Measurements from ENCODE around the gene CASKIN1.

Gene CASKIN1

GRCh38 chr16:2174396-2175131 lies 21.8 kb downstream of the CASKIN1 start:
- no peak for DNase-seq (ENCODE audit: low read depth, low spot score)

- no peak for DNase-seq (ENCODE audit: low read depth, low spot score)
These were observed 22.5 kb downstream of the CASKIN1 start for GRCh38 chr16:2173916-2174315.

GRCh38 chr16:2173366-2173765 lies 23.0 kb downstream of the CASKIN1 start:
- DNase-seq (ENCODE audit: low read depth, low spot score), result no peak

DNA sequence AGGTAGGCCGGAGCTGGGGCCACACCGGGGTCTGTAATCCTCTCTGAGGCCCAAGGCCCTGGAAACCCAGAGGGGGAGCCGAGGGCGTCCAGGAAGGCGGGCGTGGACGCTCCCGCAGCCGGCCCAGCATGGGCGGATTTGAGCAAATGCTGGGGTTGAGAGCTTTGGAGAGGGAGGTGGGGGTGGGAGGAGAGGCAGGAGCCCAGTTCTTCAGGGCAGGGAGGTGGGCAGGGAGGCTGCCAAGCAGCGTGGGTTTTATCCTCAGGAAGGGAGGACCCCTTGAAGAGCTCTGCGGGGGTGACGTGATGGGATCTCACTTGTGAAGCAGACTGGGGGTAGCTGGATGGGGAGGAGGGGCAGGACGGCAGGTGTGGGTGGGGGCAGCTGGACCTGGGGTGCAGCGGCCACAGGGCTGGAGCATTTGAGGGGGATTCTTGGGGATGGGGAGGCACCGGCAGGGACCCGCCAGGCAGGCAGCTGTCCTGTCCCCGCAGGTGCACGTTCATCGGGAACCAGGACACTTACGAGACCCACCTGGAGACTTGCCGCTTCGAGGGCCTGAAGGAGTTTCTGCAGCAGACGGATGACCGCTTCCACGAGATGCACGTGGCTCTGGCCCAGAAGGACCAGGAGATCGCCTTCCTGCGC lies 23.6 kb downstream of the CASKIN1 start:
- no peak for DNase-seq (ENCODE audit: low read depth, low spot score)

- no peak for DNase-seq (ENCODE audit: low read depth, low spot score)
These were observed 24.7 kb downstream of the CASKIN1 start for GRCh38 chr16:2171601-2172178.

GRCh38 chr16:2170587-2171435 lies 25.6 kb downstream of the CASKIN1 start:
- no peak for DNase-seq (ENCODE audit: low read depth, low spot score)

GRCh38 chr16:2170080-2170479 lies 26.3 kb downstream of the CASKIN1 start:
- no peak for DNase-seq (ENCODE audit: low read depth, low spot score)

DNA sequence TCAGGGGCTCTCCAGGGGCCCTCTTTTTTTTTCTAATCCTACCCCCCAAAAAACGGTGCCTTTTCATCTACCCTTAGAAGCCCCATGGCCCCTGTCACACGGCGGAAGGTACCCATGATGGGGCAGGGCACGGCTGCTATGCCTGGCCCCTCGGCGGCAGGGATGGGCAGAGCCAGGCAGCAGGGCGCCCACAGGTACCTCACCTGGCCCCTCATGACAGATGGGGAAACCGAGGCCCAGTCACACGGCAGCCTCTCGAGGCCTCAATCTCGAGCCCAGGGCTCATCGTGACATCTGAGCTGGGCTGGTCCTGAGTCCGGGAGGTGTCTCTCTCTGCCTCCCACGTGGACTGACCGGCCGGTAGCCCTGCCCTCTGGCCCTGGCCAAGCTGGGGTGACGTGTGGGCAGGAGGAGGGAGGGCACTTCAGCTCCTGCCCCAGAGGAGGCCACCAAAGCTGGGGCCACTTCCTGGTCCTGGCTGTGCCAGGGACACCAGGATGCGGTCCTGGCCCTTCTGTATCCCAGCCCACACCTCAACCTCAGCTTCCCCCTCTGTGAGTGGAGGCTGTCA lies 29.3 kb downstream of the CASKIN1 start:
- no peak for DNase-seq (ENCODE audit: low read depth, low spot score)

DNA sequence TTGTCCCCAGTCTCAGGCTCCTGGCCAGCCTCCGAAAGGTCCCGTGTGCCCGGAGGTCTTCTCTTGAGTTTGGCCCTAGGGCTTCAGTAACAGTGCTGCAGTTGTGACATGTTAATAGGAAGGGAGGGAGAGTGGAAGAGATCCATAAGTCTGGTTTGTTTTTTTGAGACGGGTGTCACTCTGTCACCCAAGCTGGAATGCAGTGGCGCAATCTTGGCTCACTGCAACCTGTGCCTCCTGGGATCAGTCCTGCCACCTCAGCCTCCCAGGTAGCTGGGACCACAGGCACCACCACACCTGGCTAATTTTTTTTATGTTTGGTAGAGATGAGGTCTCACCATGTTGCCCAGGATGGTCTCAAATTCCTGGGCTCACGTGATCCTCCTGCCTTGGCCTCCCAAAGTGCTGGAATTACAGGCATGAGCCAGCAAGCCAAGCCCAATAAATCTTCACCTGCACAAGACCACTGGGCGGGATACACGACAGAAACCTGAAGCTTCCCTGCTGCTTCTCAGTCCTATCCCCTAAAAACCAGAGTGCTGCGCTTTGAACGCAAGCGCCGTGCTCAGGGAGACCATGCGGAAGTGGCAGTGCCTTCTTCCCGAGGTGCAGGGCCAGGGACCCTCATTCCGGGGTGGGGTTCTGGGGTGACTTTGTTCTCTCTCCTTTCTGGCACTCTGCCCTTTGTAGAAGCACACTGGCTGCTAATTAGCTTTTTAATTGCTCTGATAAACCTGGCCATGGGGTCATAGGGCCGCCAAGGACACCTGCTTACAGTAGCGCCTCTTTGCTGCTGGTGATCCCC lies 29.9 kb downstream of the CASKIN1 start:
- no peak for DNase-seq (ENCODE audit: low read depth, low spot score)

- no peak for DNase-seq (ENCODE audit: low read depth, low spot score)
These were observed 30.5 kb downstream of the CASKIN1 start for GRCh38 chr16:2165861-2166260.

GRCh38 chr16:2163211-2163881 lies 33.1 kb downstream of the CASKIN1 start:
- DNase-seq (ENCODE audit: low read depth, low spot score), result no peak

DNA sequence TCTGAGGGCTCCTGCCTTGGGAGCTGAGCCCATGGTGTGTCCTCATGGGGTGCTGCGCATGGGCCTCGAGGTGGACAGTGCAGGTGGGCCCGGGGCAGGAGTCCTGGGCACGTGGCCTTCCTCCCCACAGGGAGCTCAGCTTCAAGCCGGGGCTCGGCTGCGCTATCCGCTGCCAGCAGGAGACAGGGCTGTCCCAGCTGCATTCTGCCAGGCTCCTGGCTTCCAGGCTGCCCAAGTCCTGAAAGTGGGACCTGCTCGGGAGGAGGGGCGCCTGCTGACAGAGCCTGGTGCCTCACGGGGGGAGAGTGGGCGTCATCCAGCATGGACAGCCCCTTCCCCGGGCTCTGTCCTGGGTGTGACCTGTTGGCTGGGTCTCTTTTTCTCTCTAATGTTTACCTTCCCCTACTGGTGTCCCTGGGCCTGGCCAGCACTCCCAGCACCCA lies 33.7 kb downstream of the CASKIN1 start:
- DNase-seq (ENCODE audit: low read depth, low spot score), result no peak

DNA sequence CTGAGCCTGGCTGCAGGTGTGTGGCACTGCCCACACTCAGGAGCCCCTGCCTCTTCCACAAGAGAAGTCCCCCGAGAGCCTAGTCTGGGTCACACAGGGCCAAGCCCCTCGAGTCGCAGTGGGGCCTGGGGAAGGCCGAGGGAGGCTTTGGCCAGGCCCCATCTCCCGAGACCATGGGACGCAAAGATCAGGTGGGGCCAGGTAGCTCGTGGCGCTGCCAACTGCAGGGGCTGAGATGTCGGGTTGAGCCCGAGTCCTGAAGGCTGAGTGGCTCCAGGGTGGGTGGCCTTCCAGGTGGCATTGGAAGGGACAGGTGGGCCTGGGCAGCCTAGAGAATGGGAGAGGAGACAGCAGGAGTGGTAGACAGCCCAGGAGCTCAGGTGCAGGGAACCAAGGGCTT lies 34.5 kb downstream of the CASKIN1 start:
- DNase-seq (ENCODE audit: low read depth, low spot score), result no peak

DNA sequence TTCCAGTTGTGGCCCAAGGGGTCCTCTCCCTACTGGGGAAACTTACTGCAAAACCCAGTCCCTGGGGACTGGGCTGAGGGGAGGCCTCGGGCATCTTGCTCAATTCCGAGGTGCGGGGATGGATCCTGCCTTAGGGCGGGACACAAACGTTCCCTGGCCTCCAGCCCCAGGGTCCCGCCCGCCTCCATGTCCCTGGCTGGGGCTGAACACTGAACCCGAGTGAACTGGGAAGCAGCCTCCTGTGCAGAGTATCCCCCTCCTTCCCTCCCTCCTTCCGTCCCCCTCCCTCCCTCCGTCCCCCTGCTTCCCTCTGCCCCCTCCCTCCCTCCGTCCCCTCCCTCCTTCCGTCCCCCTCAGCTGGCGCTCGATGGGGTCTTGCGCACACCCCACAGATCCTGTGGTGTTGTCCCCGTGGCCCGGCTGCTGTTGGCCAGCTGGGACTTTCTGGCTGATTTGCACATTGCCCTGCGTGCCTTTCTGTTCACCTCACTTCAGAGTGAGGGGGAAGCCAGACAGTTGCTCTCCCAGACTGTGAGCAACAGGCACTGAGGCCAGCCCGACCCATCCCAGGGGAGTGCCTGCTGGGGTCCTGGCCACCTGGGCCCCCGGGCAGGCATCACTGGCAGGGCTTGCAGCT lies 35.4 kb downstream of the CASKIN1 start:
- DNase-seq (ENCODE audit: low read depth, low spot score), result no peak

- DNase-seq (ENCODE audit: low read depth, low spot score), result no peak
These were observed 37.1 kb downstream of the CASKIN1 start for GRCh38 chr16:2159175-2159838.

DNA sequence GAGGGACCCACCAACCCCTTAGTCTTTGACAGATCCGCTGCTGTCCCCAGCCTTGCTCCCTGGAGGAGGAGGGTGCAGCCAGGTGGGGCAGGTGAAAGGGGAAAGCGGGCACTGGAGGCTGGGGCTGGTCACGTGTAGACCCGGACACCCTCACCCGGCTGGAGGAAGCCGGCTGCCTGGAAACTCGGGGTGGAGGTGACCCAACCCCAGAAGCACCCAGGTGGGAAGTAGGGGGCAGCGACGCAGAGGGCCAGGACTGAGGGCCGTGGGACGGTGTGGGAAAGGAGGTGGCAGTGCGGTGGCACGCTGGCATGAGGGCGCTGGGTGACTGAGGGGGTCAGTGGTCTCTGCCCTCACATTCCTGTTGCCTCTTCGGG lies 38.2 kb downstream of the CASKIN1 start:
- DNase-seq (ENCODE audit: low read depth, low spot score), result no peak

GRCh38 chr16:2157480-2158261 lies 38.7 kb downstream of the CASKIN1 start:
- DNase-seq (ENCODE audit: low read depth, low spot score), result no peak

DNA sequence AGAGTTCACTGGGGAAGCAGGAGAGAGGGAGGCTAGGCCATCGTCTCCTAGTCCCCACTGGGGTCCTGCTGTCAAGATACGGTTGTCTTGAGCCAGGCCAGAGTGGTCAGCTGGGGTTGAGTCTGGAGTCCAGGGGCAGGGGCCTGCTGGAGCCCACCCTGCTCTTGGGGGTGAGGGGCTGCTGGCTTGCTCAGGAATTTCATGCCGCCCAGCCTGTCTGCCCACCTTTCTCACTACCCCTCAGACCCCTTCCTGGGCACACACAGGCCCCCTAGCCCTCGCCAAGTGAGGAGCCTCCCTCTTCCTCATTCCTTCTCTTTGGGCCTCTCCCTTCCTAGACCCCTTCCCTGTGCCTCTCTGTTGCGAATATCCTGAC lies 39.6 kb downstream of the CASKIN1 start:
- no peak for DNase-seq (ENCODE audit: low read depth, low spot score)
